EH (cell line): Measurements from ENCODE around the gene STARD8.
"Not testable (repeated sequence)": the region's sequence is repeated elsewhere in the genome, so short reads cannot be mapped to it uniquely, and the experiment has no call there.

Source experiments
- DNase-seq: peaks from one replicate; pipeline ENCODE4 v3.0.0-alpha.2; 2015; ENCODE audit warnings: low read depth

The STARD8 gene

GRCh38 chrX:68717663-68718442 lies 70.4 kb downstream of the STARD8 start:
- no peak for DNase-seq

GRCh38 chrX:68718443-68718820 lies 71.0 kb downstream of the STARD8 start:
- no peak for DNase-seq

GRCh38 chrX:68719181-68719903 lies 71.9 kb downstream of the STARD8 start:
- DNase-seq, result no peak

GRCh38 chrX:68719904-68720614 lies 72.6 kb downstream of the STARD8 start:
- peak; percentile 8 for DNase-seq

GRCh38 chrX:68720851-68721250 lies 73.4 kb downstream of the STARD8 start:
- no peak for DNase-seq

- DNase-seq, result no peak
Measured at GRCh38 chrX:68721546-68721945, 74.1 kb downstream of the STARD8 start.

- no peak for DNase-seq
Measured at GRCh38 chrX:68721991-68722860, 74.8 kb downstream of the STARD8 start.

- DNase-seq, result no peak
Measured at GRCh38 chrX:68723491-68724155, 76.2 kb downstream of the STARD8 start.

GRCh38 chrX:68724531-68725020 lies 77.1 kb downstream of the STARD8 start:
- DNase-seq, result no peak

GRCh38 chrX:68725756-68726365 lies 78.4 kb downstream of the STARD8 start:
- no peak for DNase-seq

- DNase-seq, result no peak
Measured at GRCh38 chrX:68726366-68726765, 78.9 kb downstream of the STARD8 start.

- no peak for DNase-seq
Measured at GRCh38 chrX:68727696-68728095, 80.2 kb downstream of the STARD8 start.

GRCh38 chrX:68728186-68728585 lies 80.7 kb downstream of the STARD8 start:
- DNase-seq, result no peak

GRCh38 chrX:68731254-68731653 lies 83.8 kb downstream of the STARD8 start:
- DNase-seq, result no peak

- DNase-seq, result peak; percentile 60
Measured at GRCh38 chrX:68732906-68733493, 85.5 kb downstream of the STARD8 start.

- DNase-seq, result no peak
Measured at GRCh38 chrX:68735266-68735665, 87.8 kb downstream of the STARD8 start.

GRCh38 chrX:68741864-68742263 lies 94.4 kb downstream of the STARD8 start:
- DNase-seq, result not testable (repeated sequence)

GRCh38 chrX:68743754-68744153 lies 96.3 kb downstream of the STARD8 start:
- no peak for DNase-seq

- no peak for DNase-seq
Measured at GRCh38 chrX:68746988-68747387, 99.5 kb downstream of the STARD8 start.

- DNase-seq, result no peak
Measured at GRCh38 chrX:68748030-68748429, 100.6 kb downstream of the STARD8 start.
